MM.1S (cell line): ENCODE measurements around the gene MALRD1.
"Not testable (repeated sequence)": the region's sequence is repeated elsewhere in the genome, so short reads cannot be mapped to it uniquely, and the experiment has no call there.

Experiments
- DNase-seq: peaks from one replicate; pipeline ENCODE4 v3.0.0-alpha.2; 2015
- H2AFZ ChIP-seq: fragments of 300-600 bp; sonication (generic); 2 replicates; pipeline ENCODE4 v1.6.0; 2016; ENCODE audit warnings: antibody characterized with exemption, low read length
- H3F3A ChIP-seq: fragments of 300-600 bp; sonication (generic); 2 replicates; pipeline ENCODE4 v1.6.1; 2016; ENCODE audit warnings: mild to moderate bottlenecking, antibody characterized with exemption, low read length, moderate library complexity, mixed read lengths; ENCODE audit not compliant: insufficient read depth
- H3K27ac ChIP-seq: fragments of 300-600 bp; sonication (generic); 2 replicates; pipeline ENCODE4 v1.5.1; 2016; ENCODE audit warnings: mild to moderate bottlenecking, low read length
- H3K27me3 ChIP-seq: fragments of 300-600 bp; sonication (generic); replicated peaks from 2 replicates; pipeline ENCODE4 v1.6.0; 2016; ENCODE audit warnings: low read length; ENCODE audit not compliant: insufficient read depth
- H3K36me3 ChIP-seq: fragments of 300-600 bp; sonication (generic); replicated peaks from 2 replicates; pipeline ENCODE4 v1.6.1; 2016; ENCODE audit warnings: mild to moderate bottlenecking, low read length, mixed read lengths; ENCODE audit not compliant: insufficient read depth
- H3K4me1 ChIP-seq: fragments of 300-600 bp; sonication (generic); 2 replicates; pipeline ENCODE4 v1.6.1; 2016; ENCODE audit warnings: low read length, mixed read lengths
- H3K4me2 ChIP-seq: fragments of 300-600 bp; sonication (generic); 2 replicates; pipeline ENCODE4 v1.6.0; 2016; ENCODE audit warnings: low read depth, low read length
- H3K4me3 ChIP-seq: fragments of 300-600 bp; sonication (generic); 2 replicates; pipeline ENCODE4 v1.5.1; 2016; ENCODE audit warnings: low read length, mixed read lengths
- H3K79me2 ChIP-seq: fragments of 300-600 bp; sonication (generic); 2 replicates; pipeline ENCODE4 v1.6.1; 2016; ENCODE audit warnings: mixed run types, low read length, mixed read lengths
- H3K9ac ChIP-seq: fragments of 300-600 bp; sonication (generic); 2 replicates; pipeline ENCODE4 v1.6.1; 2016; ENCODE audit warnings: low read length, mixed read lengths
- H3K9me2 ChIP-seq: fragments of 300-600 bp; sonication (generic); replicated peaks from 2 replicates; pipeline ENCODE4 v1.6.1; 2016; ENCODE audit warnings: mild to moderate bottlenecking, low read length, mixed read lengths; ENCODE audit not compliant: insufficient read depth
- H3K9me3 ChIP-seq: fragments of 300-600 bp; sonication (generic); replicated peaks from 2 replicates; pipeline ENCODE4 v1.6.1; 2016; ENCODE audit warnings: mild to moderate bottlenecking, low read length, mixed read lengths; ENCODE audit not compliant: insufficient read depth
- H4K20me1 ChIP-seq: fragments of 300-600 bp; sonication (generic); 2 replicates; pipeline ENCODE4 v1.6.1; 2016; ENCODE audit warnings: mild to moderate bottlenecking, low read length, moderate library complexity, mixed read lengths; ENCODE audit not compliant: insufficient read depth
- CTCF ChIP-seq: fragments of 300-600 bp; sonication (generic); IDR thresholded peaks from 2 replicates; pipeline ENCODE4 v1.5.1; 2016; ENCODE audit warnings: antibody characterized with exemption, low read length, mixed read lengths
- EZH2 ChIP-seq: fragments of 300-600 bp; sonication (generic); optimal IDR thresholded peaks from 2 replicates; pipeline ENCODE3; 2017; ENCODE audit warnings: low read depth, mild to moderate bottlenecking, antibody characterized with exemption, low read length, mixed read lengths
- EZH2phosphoT487 ChIP-seq: fragments of 300-600 bp; sonication (generic); IDR thresholded peaks from 2 replicates; pipeline ENCODE4 v1.6.1; 2018; ENCODE audit warnings: antibody characterized with exemption, low read length

MALRD1 gene

GRCh38 chr10:19731560-19731959 is 683.0 kb downstream of the MALRD1 start:
- no peak overlapping the region for H2AFZ ChIP-seq
- no peak overlapping the region for H3K4me3 ChIP-seq
- no peak overlapping the region for H3K27ac ChIP-seq
- no peaks in the 10 kb centered on the region for H3K9me3 ChIP-seq
- no peaks in the 10 kb centered on the region for H3K4me1 ChIP-seq
- DNase-seq: no peak
- no peaks in the 10 kb centered on the region for H3K36me3 ChIP-seq
- no peaks in the 10 kb centered on the region for H3F3A ChIP-seq
- no peak overlapping the region for H3K9ac ChIP-seq
- no peaks in the 10 kb centered on the region for H3K79me2 ChIP-seq
- H3K4me2 ChIP-seq: no peak overlapping the region
- no peaks in the 10 kb centered on the region for H3K27me3 ChIP-seq
- TF ChIP-seq CTCF (no peak), EZH2phosphoT487 (no peak), EZH2 (no peak)
- no peaks in the 10 kb centered on the region for H3K9me2 ChIP-seq
- H4K20me1 ChIP-seq: no peaks in the 10 kb centered on the region

GRCh38 chr10:19738440-19738839 is 689.8 kb downstream of the MALRD1 start:
- no peak overlapping the region for H3K27ac ChIP-seq
- H3K4me1 ChIP-seq: no peaks in the 10 kb centered on the region
- H3K36me3 ChIP-seq: no peaks in the 10 kb centered on the region
- no peaks in the 10 kb centered on the region for H3F3A ChIP-seq
- no peaks in the 10 kb centered on the region for H3K79me2 ChIP-seq
- no peak overlapping the region for H3K4me3 ChIP-seq
- no peak overlapping the region for H2AFZ ChIP-seq
- TF ChIP-seq EZH2 (no peak), EZH2phosphoT487 (no peak), CTCF (no peak)
- no peaks in the 10 kb centered on the region for H3K27me3 ChIP-seq
- H3K9me2 ChIP-seq: no peaks in the 10 kb centered on the region
- H3K9ac ChIP-seq: no peak overlapping the region
- H3K4me2 ChIP-seq: no peak overlapping the region
- no peaks in the 10 kb centered on the region for H3K9me3 ChIP-seq
- no peaks in the 10 kb centered on the region for H4K20me1 ChIP-seq
- no peak for DNase-seq

GRCh38 chr10:19739232-19739631 is 690.6 kb downstream of the MALRD1 start:
- H3K4me1 ChIP-seq, DNase-seq, H3K9ac ChIP-seq: not testable (repeated sequence)

GRCh38 chr10:19742144-19742543 is 693.5 kb downstream of the MALRD1 start:
- H2AFZ ChIP-seq, H3K9me3 ChIP-seq, H4K20me1 ChIP-seq, H3K4me2 ChIP-seq, H3F3A ChIP-seq, DNase-seq, H3K4me3 ChIP-seq, H3K27me3 ChIP-seq, H3K79me2 ChIP-seq, H3K9ac ChIP-seq, H3K4me1 ChIP-seq, H3K27ac ChIP-seq, H3K36me3 ChIP-seq, H3K9me2 ChIP-seq: not testable (repeated sequence)

More at GRCh38 chr10:19739232-19739631, 690.6 kb downstream of the MALRD1 start:
- not testable (repeated sequence) for H3K27me3 ChIP-seq, H4K20me1 ChIP-seq, H3K79me2 ChIP-seq, H3F3A ChIP-seq, H3K27ac ChIP-seq, H2AFZ ChIP-seq, H3K36me3 ChIP-seq, H3K4me2 ChIP-seq, H3K9me2 ChIP-seq, H3K9me3 ChIP-seq, H3K4me3 ChIP-seq
